Measurements from ENCODE around the gene APLNR.

APLNR gene

GRCh38 chr11:57210781-57211180 lies 26.3 kb downstream of the APLNR start:
- no peak for DNase-seq (ENCODE audit: extremely low read depth, low read depth)
- TF ChIP-seq CTCF (IDR thresholded peaks at IDR 0.05; ENCODE audit: low read depth, low read length): no peak

GRCh38 chr11:57207168-57207567 lies 29.9 kb downstream of the APLNR start:
- DNase-seq (ENCODE audit: extremely low read depth, low read depth): no peak
- no peak for TF ChIP-seq CTCF (IDR thresholded peaks at IDR 0.05; ENCODE audit: low read depth, low read length)

- TF ChIP-seq CTCF (IDR thresholded peaks at IDR 0.05; ENCODE audit: low read depth, low read length): peak; percentile 51
- DNase-seq (ENCODE audit: extremely low read depth, low read depth): peak; percentile 47
Observed at GRCh38 chr11:57205041-57205641, 31.9 kb downstream of the APLNR start.

- no peak for DNase-seq (ENCODE audit: extremely low read depth, low read depth)
- TF ChIP-seq CTCF (IDR thresholded peaks at IDR 0.05; ENCODE audit: low read depth, low read length): no peak
Observed at GRCh38 chr11:57203882-57204480, 33.1 kb downstream of the APLNR start.

GRCh38 chr11:57203359-57203758 lies 33.7 kb downstream of the APLNR start:
- no peak for DNase-seq (ENCODE audit: extremely low read depth, low read depth)

GRCh38 chr11:57202281-57202680 lies 34.8 kb downstream of the APLNR start:
- TF ChIP-seq CTCF (IDR thresholded peaks at IDR 0.05; ENCODE audit: low read depth, low read length): no peak

More at GRCh38 chr11:57203359-57203758, 33.7 kb downstream of the APLNR start:
- TF ChIP-seq CTCF (IDR thresholded peaks at IDR 0.05; ENCODE audit: low read depth, low read length): no peak

GRCh38 chr11:57200917-57201316 lies 36.1 kb downstream of the APLNR start:
- no peak for TF ChIP-seq CTCF (IDR thresholded peaks at IDR 0.05; ENCODE audit: low read depth, low read length)
- no peak for DNase-seq (ENCODE audit: extremely low read depth, low read depth)

More at GRCh38 chr11:57202281-57202680, 34.8 kb downstream of the APLNR start:
- DNase-seq (ENCODE audit: extremely low read depth, low read depth): no peak
